Duodenal mucosa (tissue), 2 donors: Measurements from ENCODE around the gene BORA.

ENCODE experiments used
- H3K27ac ChIP-seq: one replicate; pipeline ENCODE4 v1.7.0; 2013; ENCODE audit warnings: low read depth, low read length
- H3K27me3 ChIP-seq, 2 donors: one replicate each; pipeline ENCODE4 v1.7.0; 2013; ENCODE audit warnings: low read length in 2 of 2, control low read depth in 1 of 2; ENCODE audit not compliant: insufficient read depth in 2 of 2, control insufficient read depth in 1 of 2
- H3K36me3 ChIP-seq, 2 donors: one replicate each; pipeline ENCODE4 v1.7.0; 2013; ENCODE audit warnings: low read length in 2 of 2, control low read depth in 1 of 2; ENCODE audit not compliant: insufficient read depth in 2 of 2, control insufficient read depth in 1 of 2
- H3K4me1 ChIP-seq, 2 donors: one replicate each; pipeline ENCODE4 v1.7.0; 2013; ENCODE audit warnings: low read length in 2 of 2, control low read depth in 1 of 2; ENCODE audit not compliant: insufficient read depth in 2 of 2, control insufficient read depth in 1 of 2
- H3K4me3 ChIP-seq, 2 donors: one replicate each; pipeline ENCODE4 v1.7.0; 2013; ENCODE audit warnings: low read length in 2 of 2, low read depth in 1 of 2
- H3K9ac ChIP-seq, 2 donors: one replicate each; pipeline ENCODE4 v1.7.0; 2013; ENCODE audit warnings: low read length in 2 of 2, low read depth in 1 of 2
- H3K9me3 ChIP-seq, 2 donors: one replicate each; pipeline ENCODE4 v1.7.0; 2013; ENCODE audit warnings: low read length in 2 of 2, control low read depth in 1 of 2; ENCODE audit not compliant: control insufficient read depth in 1 of 2

Gene BORA

GRCh38 chr13:72804301-72804700, 76.6 kb downstream of the BORA start:
- H3K36me3 ChIP-seq, result peaks cover 0 to 9% of the 10 kb centered on the region in 2 donors

More at GRCh38 chr13:72804301-72804700, 76.6 kb downstream of the BORA start:
- no peak overlapping the region for H3K4me3 ChIP-seq
- H3K9me3 ChIP-seq, result peaks cover 0 to 5% of the 10 kb centered on the region in 2 donors
- H3K4me1 ChIP-seq, result peaks cover 0 to 7% of the 10 kb centered on the region in 2 donors
- no peak overlapping the region for H3K27ac ChIP-seq
- H3K27me3 ChIP-seq, result no peaks in the 10 kb centered on the region
- H3K9ac ChIP-seq, result no peak overlapping the region
